Right lobe of liver (tissue), 6 donors: ENCODE measurements around the gene CEP55. TPM values are rescaled to one million over a fixed set of nuclear protein-coding genes. Genes with fewer than 3 reads are reported as not detected.

Experiments
- ATAC-seq, 4 donors: fragments of 200-7000 bp; cut with Tn5 transposase; one replicate each; pipeline ENCODE4 v1.9.1; 2020; ENCODE audit warnings: mild to moderate bottlenecking in 4 of 4, moderate library complexity in 4 of 4
- DNase-seq, 3 donors: peaks; one replicate each; pipeline ENCODE4 v3.0.0-alpha.2; 2020
- H3K27ac ChIP-seq, 3 donors: fragments of 200-600 bp; one replicate each; pipeline ENCODE4 v1.8.0; 2022
- H3K27me3 ChIP-seq, 2 donors: fragments of 200-600 bp; one replicate each; pipeline ENCODE4 v1.8.0; 2022
- H3K36me3 ChIP-seq, 4 donors: fragments of 200-600 bp; sonication (generic) in 1 of 4; one replicate each; pipeline versions ENCODE4 v1.5.1 to v1.8.0; 2017 to 2022; ENCODE audit warnings: control low read depth in 1 of 4
- H3K4me1 ChIP-seq, 4 donors: fragments of 200-600 bp; sonication (generic) in 1 of 4; one replicate each; pipeline versions ENCODE4 v1.5.1 to v1.8.0; 2017 to 2022; ENCODE audit warnings: control low read depth in 1 of 4
- H3K4me3 ChIP-seq, 3 donors: fragments of 200-600 bp; one replicate each; pipeline ENCODE4 v1.8.0; 2022
- H3K9me3 ChIP-seq, 4 donors: fragments of 200-600 bp; sonication (generic) in 1 of 4; one replicate each; pipeline versions ENCODE4 v1.5.1 to v1.8.0; 2017 to 2022; ENCODE audit warnings: control low read depth in 1 of 4
- POLR2A ChIP-seq: fragments of 450-650 bp; IDR thresholded peaks from one replicate; pipeline ENCODE4 v1.6.1; 2017; ENCODE audit warnings: antibody characterized with exemption, mild to moderate bottlenecking
- WGBS: methylation state at CpG from one replicate; pipeline ENCODE4 v1.1.6; 2018; ENCODE audit warnings: low coverage, low lambda C conversion rate; ENCODE audit not compliant: insufficient coverage; ENCODE audit errors: missing lambda C conversion rate; 5-methylcytosine and 5-hydroxymethylcytosine counted together
- intact Hi-C, 2 donors: fragments of 100-400 bp; cut with DNase I; formaldehyde crosslinking; loops; one replicate each; pipeline versions ENCODE4 v1.11.2 to v1.14.1; 2022
- total RNA-seq, 6 experiments: library from RNA; depleted of rRNA in 2 of 6; stranded (reverse); fragments of >200 nt in 2 of 6; fragmentation: NEBNext Ultra II Directional in 3 of 6; extraction: Animal tissue kit (Norgen Biotek cat#: 25700) in 3 of 6; gene quantifications; one replicate each; pipeline versions ENCODE4 v1.1.0 to v1.2.4, GENCODE V29; 2016 to 2023
- TF ChIP-seq, protein P1 (sequence below), 4 donors: fragments of 200-600 bp in 3 of 4; fragments of 450-650 bp in 1 of 4; IDR thresholded peaks; one replicate each; pipeline versions ENCODE4 v1.5.1 to v1.8.0; 2016 to 2022; ENCODE audit warnings: antibody characterized with exemption in 4 of 4, mild to moderate bottlenecking in 2 of 4
- donor health status: DM: no; HTN: yes; CAD: no.
- donor health status: DM: no; HTN: no; CAD: no.
- donor health status: DM: no; HTN: no; CAD: no.
- donor health status: DM: no; HTN: yes; CAD: no.
- donor health status: DM: no; HTN: yes; CAD: no.

CEP55 gene
- total RNA-seq, 6 experiments from 2014 or later = 0.16 to 0.56 (median 0.43) TPM; not detected in 1

DNA sequence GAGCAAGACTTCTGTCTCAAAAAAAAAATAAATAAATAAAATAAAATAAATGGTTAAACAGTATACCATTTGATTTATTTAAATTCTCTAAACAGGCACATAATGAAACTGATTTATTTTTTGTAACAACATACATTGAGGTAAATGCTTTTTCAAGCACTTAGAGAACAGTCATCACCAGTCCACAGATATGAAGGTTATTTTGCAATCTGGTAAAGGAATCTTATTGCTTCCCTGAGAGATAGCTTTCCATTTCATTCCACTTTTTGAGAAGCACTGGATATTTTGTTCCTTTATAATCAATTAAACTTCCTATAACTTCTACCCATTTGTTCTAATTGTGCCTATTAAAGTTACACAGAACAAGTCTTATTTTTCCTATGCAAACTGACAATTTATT is 5.2 kb downstream of the CEP55 start:
- Histone ChIP-seq H3K4me1 (peaks cover 0 to 3% (median 0%) of the 10 kb centered on the region in 4 donors), H3K9me3 (no peaks in the 10 kb centered on the region), H3K27me3 (no peaks in the 10 kb centered on the region), H3K36me3 (no peaks in the 10 kb centered on the region), H3K27ac (no peak overlapping the region), H3K4me3 (no peak overlapping the region)
- DNase-seq = no peak
- no peak for TF ChIP-seq POLR2A
- TF ChIP-seq, protein P1, sequence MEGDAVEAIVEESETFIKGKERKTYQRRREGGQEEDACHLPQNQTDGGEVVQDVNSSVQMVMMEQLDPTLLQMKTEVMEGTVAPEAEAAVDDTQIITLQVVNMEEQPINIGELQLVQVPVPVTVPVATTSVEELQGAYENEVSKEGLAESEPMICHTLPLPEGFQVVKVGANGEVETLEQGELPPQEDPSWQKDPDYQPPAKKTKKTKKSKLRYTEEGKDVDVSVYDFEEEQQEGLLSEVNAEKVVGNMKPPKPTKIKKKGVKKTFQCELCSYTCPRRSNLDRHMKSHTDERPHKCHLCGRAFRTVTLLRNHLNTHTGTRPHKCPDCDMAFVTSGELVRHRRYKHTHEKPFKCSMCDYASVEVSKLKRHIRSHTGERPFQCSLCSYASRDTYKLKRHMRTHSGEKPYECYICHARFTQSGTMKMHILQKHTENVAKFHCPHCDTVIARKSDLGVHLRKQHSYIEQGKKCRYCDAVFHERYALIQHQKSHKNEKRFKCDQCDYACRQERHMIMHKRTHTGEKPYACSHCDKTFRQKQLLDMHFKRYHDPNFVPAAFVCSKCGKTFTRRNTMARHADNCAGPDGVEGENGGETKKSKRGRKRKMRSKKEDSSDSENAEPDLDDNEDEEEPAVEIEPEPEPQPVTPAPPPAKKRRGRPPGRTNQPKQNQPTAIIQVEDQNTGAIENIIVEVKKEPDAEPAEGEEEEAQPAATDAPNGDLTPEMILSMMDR (IDR thresholded peaks at IDR 0.05) = no peak
- intact Hi-C loops = no loop called here
- no peak for ATAC-seq

DNA sequence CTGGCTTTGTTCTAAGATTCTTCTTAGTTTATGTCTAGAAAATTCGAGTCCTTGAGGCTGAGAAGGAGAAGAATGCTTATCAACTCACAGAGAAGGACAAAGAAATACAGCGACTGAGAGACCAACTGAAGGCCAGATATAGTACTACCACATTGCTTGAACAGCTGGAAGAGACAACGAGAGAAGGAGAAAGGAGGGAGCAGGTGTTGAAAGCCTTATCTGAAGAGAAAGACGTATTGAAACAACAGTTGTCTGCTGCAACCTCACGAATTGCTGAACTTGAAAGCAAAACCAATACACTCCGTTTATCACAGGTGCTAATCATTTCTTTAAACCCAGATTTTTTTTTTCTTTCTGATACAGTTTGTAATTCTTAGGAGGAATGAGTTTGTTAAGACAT is 6.7 kb downstream of the CEP55 start:
- WGBS = 80% methylated on average over 6 of the region's 6 CpGs
- no peak for DNase-seq

DNA sequence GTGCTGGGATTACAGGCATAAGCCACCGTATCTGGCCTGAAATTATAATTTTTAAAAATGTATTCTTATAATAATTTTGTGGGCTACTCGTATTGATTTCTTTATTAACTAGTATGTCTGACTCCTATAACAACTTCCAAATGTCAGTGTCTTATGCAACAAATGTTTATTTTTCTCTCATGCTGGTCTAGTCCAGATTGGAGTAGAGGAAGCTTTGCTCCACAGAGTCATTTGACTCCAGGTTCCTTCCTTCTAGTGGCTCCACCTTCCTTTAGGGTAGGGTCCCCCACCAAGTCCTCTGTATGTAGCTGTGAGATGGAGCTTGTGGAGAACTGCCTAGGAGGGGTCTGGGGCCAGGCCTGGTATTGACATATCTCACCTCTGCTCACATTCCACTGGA is 8.7 kb downstream of the CEP55 start:
- Histone ChIP-seq H3K9me3 (no peaks in the 10 kb centered on the region), H3K4me1 (no peaks in the 10 kb centered on the region), H3K27me3 (no peaks in the 10 kb centered on the region), H3K27ac (no peak overlapping the region), H3K36me3 (no peaks in the 10 kb centered on the region), H3K4me3 (no peak overlapping the region)
- 71% methylated on average over 2 of the region's 2 CpGs for WGBS
- intact Hi-C loops = no loop called here
- TF ChIP-seq, protein P1 (IDR thresholded peaks at IDR 0.05) = no peak
- TF ChIP-seq POLR2A = no peak
- no peak for DNase-seq
- peak in 2 of 4 donors; percentile 53 to 65 for ATAC-seq

More for the DNA sequence above, 6.7 kb downstream of the CEP55 start:
- Histone ChIP-seq H3K9me3 (no peaks in the 10 kb centered on the region), H3K36me3 (no peaks in the 10 kb centered on the region), H3K27ac (no peak overlapping the region), H3K4me1 (no peaks in the 10 kb centered on the region), H3K4me3 (no peak overlapping the region), H3K27me3 (no peaks in the 10 kb centered on the region)
- intact Hi-C loops = no loop called here
- TF ChIP-seq POLR2A = no peak
- TF ChIP-seq, protein P1 (IDR thresholded peaks at IDR 0.05) = no peak
- no peak for ATAC-seq

DNA sequence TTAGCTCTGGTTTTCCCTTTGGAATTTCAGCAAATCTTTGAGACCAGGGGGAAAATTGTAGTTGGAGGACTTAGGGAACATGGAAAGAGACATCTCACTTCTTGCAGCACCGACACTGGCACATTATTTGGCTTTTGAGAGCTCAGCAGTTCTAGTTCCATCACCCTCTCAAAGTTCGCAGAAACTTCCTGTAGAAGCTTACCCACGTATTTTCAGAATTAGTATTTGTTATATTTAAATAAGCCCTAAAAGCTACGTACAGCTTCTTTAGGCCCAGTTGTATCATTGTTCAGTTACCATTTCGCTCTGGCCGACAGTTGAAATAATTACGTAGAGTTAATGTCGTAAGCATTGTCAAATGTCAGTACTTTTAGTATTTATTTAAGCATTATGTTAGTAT is 13.4 kb downstream of the CEP55 start:
- H3K27ac ChIP-seq = no peak overlapping the region
- no peak overlapping the region for H3K4me3 ChIP-seq
- H3K9me3 ChIP-seq = no peaks in the 10 kb centered on the region
- no peaks in the 10 kb centered on the region for H3K27me3 ChIP-seq
- no peaks in the 10 kb centered on the region for H3K4me1 ChIP-seq
- intact Hi-C loops = no loop called here
- WGBS = 79% methylated on average over 8 of the region's 8 CpGs
- H3K36me3 ChIP-seq = no peaks in the 10 kb centered on the region
- DNase-seq = no peak
- no peak for ATAC-seq
- TF ChIP-seq, protein P1 (IDR thresholded peaks at IDR 0.05) = no peak
- TF ChIP-seq POLR2A = no peak

DNA sequence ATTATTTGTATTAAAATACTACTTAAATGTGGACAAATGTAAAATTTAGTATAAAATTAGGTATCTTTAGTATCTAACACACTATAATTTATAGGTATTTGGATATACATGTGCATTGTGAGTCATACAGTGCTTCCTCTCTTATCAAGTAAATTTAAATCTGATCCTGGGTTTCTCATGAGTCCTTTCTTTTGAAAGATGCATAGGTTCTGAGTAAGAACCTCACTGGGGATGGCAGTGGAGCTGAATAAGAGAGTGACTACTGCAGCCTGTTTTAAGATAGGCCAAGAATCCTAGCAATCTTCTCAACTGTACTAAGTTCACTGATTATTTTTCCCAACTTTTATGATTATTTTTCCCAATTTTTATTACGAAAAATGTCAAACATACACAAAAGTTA is 16.2 kb downstream of the CEP55 start:
- 100% methylated on average over 1 of the region's 1 CpG for WGBS
- no peak for ATAC-seq
- H3K27ac ChIP-seq = no peak overlapping the region
- intact Hi-C loops = no loop called here
- H3K4me1 ChIP-seq = no peaks in the 10 kb centered on the region
- DNase-seq = no peak
- H3K27me3 ChIP-seq = no peaks in the 10 kb centered on the region
- no peaks in the 10 kb centered on the region for H3K36me3 ChIP-seq
- H3K9me3 ChIP-seq = no peaks in the 10 kb centered on the region
- H3K4me3 ChIP-seq = no peak overlapping the region
- TF ChIP-seq, protein P1 (IDR thresholded peaks at IDR 0.05) = no peak
- TF ChIP-seq POLR2A = no peak
